Measurements from ENCODE around the gene MFRP. TPM values are rescaled to one million over a fixed set of nuclear protein-coding genes. Genes with fewer than 3 reads are reported as not detected.

Gene MFRP
- total RNA-seq, 1 experiment from 2014 or later, result not detected

GRCh38 chr11:119362741-119363080 is 16.2 kb upstream of the MFRP start:
- Histone ChIP-seq H3K4me1 (ENCODE audit: control insufficient read depth, insufficient read depth, low read length) (peaks cover 28% of the 10 kb centered on the region), H3K27ac (ENCODE audit: low read length) (no peak overlapping the region), H3K9me3 (ENCODE audit: control insufficient read depth, insufficient read depth, low read depth, low read length) (no peaks in the 10 kb centered on the region), H3K36me3 (ENCODE audit: control insufficient read depth, insufficient read depth, low read length) (no peaks in the 10 kb centered on the region), H3K4me3 (ENCODE audit: low read depth in 2 of 2, low read length in 2 of 2) (no peak overlapping the region), H3K27me3 (ENCODE audit: control insufficient read depth, insufficient read depth, low read length) (peaks cover 3% of the 10 kb centered on the region; the same call in 1 of the 2 replicates)
- in situ Hi-C loops (cut with HindIII; ENCODE audit: low pct_unique_long_range_greater_than_20kb, low sequenced_read_pairs) (no loop called here), intact Hi-C loops (cut with micrococcal nuclease; ENCODE audit: unreplicated experiment) (no loop called here)
- DNase-seq (ENCODE audit: low read depth, low spot score) (no peak), ATAC-seq (0 out of 2 replicates have a peak, but pooled peaks have one; percentile 30)
- POLR2A ChIA-PET, result interaction anchor here (0.6 kb wide), 1 partner anchor 344 kb away, joined by 3 read pairs; the partner anchor contains the start of gene TRAPPC4
- CTCF ChIA-PET, result interaction anchor here (0.9 to 1.8 kb wide), 2 partner anchors 23 to 25 kb away, joined by 3 to 4 read pairs; no protein-coding TSS in a partner anchor
- TF ChIP-seq SIN3A (IDR thresholded peaks at IDR 0.05; ENCODE audit: borderline replicate concordance, insufficient read depth, low read depth, low read length) (no peak), POLR2AphosphoS5 (IDR thresholded peaks at IDR 0.05; ENCODE audit: low read depth, low read length) (no peak), REST (IDR thresholded peaks at IDR 0.05; ENCODE audit: insufficient read depth in 1 of 2, low read depth in 2 of 2, low read length in 1 of 2) (no peak), TCF7L2 (IDR thresholded peaks at IDR 0.05; ENCODE audit: low read depth, low read length) (no peak), CTCF (IDR thresholded peaks at IDR 0.05) (no peak)
- no TSS peak for BruUV-seq (replicated peaks)

- in situ Hi-C loops (cut with HindIII; ENCODE audit: low pct_unique_long_range_greater_than_20kb, low sequenced_read_pairs) (no loop called here), intact Hi-C loops (cut with micrococcal nuclease; ENCODE audit: unreplicated experiment) (no loop called here)
- TF ChIP-seq TCF7L2 (IDR thresholded peaks at IDR 0.05; ENCODE audit: low read depth, low read length) (no peak), POLR2AphosphoS5 (IDR thresholded peaks at IDR 0.05; ENCODE audit: low read depth, low read length) (no peak), CTCF (IDR thresholded peaks at IDR 0.05) (no peak), SIN3A (IDR thresholded peaks at IDR 0.05; ENCODE audit: borderline replicate concordance, insufficient read depth, low read depth, low read length) (no peak), REST (IDR thresholded peaks at IDR 0.05; ENCODE audit: insufficient read depth in 1 of 2, low read depth in 2 of 2, low read length in 1 of 2) (no peak)
- H3K4me3 ChIP-seq (ENCODE audit: low read depth in 2 of 2, low read length in 2 of 2), result no peak overlapping the region
- H3K9me3 ChIP-seq (ENCODE audit: control insufficient read depth, insufficient read depth, low read depth, low read length), result no peaks in the 10 kb centered on the region
- no TSS peak for BruUV-seq (replicated peaks)
- no peak overlapping the region for H3K27ac ChIP-seq (ENCODE audit: low read length)
- H3K27me3 ChIP-seq (ENCODE audit: control insufficient read depth, insufficient read depth, low read length), result peaks cover 3% of the 10 kb centered on the region; the same call in 1 of the 2 replicates
- ChIA-PET CTCF (interaction anchor here (0.8 to 1.8 kb wide), 5 partner anchors 14 to 113 kb away, joined by 3 to 7 read pairs (median 3); no protein-coding TSS in a partner anchor), POLR2A (interaction anchor here (0.5 to 0.6 kb wide), 2 partner anchors 343 to 665 kb away, joined by 3 to 8 read pairs; partner anchors contain the start of gene TRAPPC4)
- ATAC-seq (no peak), DNase-seq (ENCODE audit: low read depth, low spot score) (no peak)
- H3K4me1 ChIP-seq (ENCODE audit: control insufficient read depth, insufficient read depth, low read length), result peaks cover 28% of the 10 kb centered on the region
- no peaks in the 10 kb centered on the region for H3K36me3 ChIP-seq (ENCODE audit: control insufficient read depth, insufficient read depth, low read length)
These were observed 15.6 kb upstream of the MFRP start for GRCh38 chr11:119361941-119362725.
